Measurements from ENCODE around the gene ZKSCAN4. TPM values are rescaled to one million over a fixed set of nuclear protein-coding genes. Genes with fewer than 3 reads are reported as not detected.

The ZKSCAN4 gene
- total and polyA plus RNA-seq, 10 of the 15 experiments (the other 5 are each of a cell fraction or from before 2014, with no cell fraction given) = 3.0 to 6.5 (median 5.0) TPM

- SMC1A ChIA-PET (ENCODE audit: uncharacterized antibody, unreplicated experiment) = interaction anchor here (1.2 to 1.6 kb wide), 3 partner anchors 10 to 17 kb away, joined by 3 to 6 read pairs (median 4); partner anchors contain the start of genes PGBD1 and ZKSCAN4
- POLR2A ChIA-PET = interaction anchor here (0.9 to 1.6 kb wide), 3 partner anchors 10 to 72 kb away, joined by 3 to 5 read pairs (median 3); partner anchors contain the start of gene ZSCAN31
Measured at GRCh38 chr6:28263922-28264321, 11.9 kb upstream of the ZKSCAN4 start.

DNA sequence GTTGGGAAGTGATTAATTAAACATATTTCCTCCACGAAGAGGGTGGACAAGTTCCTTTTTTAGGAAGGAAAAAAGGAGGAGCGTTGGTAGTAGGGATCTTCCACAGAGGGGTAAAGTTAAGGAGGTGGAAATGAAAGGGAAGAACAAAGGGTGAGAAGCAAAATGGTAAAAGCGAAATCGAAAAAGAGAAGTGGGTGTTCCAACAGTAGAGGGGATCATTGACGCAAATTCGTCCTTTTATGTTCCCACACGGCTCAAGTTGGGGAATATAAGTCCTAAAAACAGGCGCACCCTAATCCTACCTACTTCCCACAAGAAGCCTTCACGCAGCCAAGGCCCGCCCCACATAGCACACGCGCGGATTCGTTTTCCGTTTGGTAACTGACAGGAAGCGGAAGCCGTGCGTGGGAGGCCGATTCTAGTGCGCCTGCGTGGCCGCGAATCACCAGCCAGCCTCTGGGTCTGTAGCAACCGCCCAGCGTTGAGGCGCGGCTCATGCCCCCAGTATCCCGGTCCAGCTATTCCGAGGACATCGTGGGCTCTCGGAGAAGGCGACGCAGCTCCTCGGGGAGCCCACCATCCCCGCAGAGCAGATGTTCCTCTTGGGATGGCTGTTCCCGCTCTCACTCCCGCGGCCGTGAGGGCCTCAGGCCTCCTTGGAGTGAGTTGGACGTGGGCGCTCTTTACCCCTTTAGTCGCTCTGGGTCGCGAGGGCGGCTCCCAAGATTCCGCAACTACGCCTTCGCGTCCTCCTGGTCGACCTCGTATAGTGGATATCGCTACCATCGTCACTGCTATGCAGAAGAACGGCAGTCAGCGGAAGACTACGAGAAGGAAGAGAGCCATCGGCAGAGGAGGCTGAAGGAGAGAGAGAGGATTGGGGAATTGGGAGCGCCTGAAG, 7.1 kb upstream of the ZKSCAN4 start, which contains the start of gene NKAPL:
Gene NKAPL (plus strand): TSS at position 421 of the 901 bp plus-strand sequence. CDS start 75 bp downstream, at position 496.
- DNase-seq (ENCODE audit: low read depth, low spot score) = no peak
- CTCF ChIA-PET = interaction anchor here (0.6 kb wide), 1 partner anchor 13 kb away, joined by 3 read pairs; no protein-coding TSS in a partner anchor
- H3K4me3 ChIP-seq = 0 out of 2 replicates have a peak within 1 kb of the TSS, but pooled peaks have one; percentile 33
- 82% methylated on average over 53 of the region's 58 CpGs for WGBS (ENCODE audit: insufficient coverage, insufficient replicate concordance, low lambda C conversion rate, missing lambda C conversion rate)
- BruUV-seq (replicated peaks) = no TSS peak
- peaks cover 4% of the 10 kb centered on the region; the same call in 2 of the 3 replicates for H3K9me3 ChIP-seq (replicated peaks; ENCODE audit: control insufficient read depth, insufficient read depth, low read length)
- no peak for FAIRE-seq
- peak within 1 kb of the TSS; percentile 60 for H3K4me2 ChIP-seq (ENCODE audit: control insufficient read depth, insufficient read depth)
- H3K79me2 ChIP-seq (ENCODE audit: control insufficient read depth, insufficient read depth, low read length) = no peaks in the 10 kb centered on the region
- H3K36me3 ChIP-seq (ENCODE audit: control insufficient read depth in 2 of 2, insufficient read depth in 2 of 2, low read length in 1 of 2) = no peaks in the 10 kb centered on the region
- H3K4me1 ChIP-seq (ENCODE audit: control insufficient read depth, insufficient read depth, low read length) = no peaks in the 10 kb centered on the region
- peak within 1 kb of the TSS; percentile 25; the same call in 1 of the 2 replicates for H3K27ac ChIP-seq (ENCODE audit: control insufficient read depth, insufficient read depth)
- RAD21 ChIA-PET (ENCODE audit: unreplicated experiment) = no interaction called here
- ATAC-seq = no peak
- POLR2A ChIA-PET = interaction anchor here (0.6 kb wide), 1 partner anchor 342 kb away, joined by 3 read pairs; no protein-coding TSS in a partner anchor
- no peaks in the 10 kb centered on the region for H3K27me3 ChIP-seq (replicated peaks in 1 of 2; ENCODE audit: control insufficient read depth in 2 of 2, insufficient read depth in 2 of 2, low read length in 1 of 2)
- in situ Hi-C loops (cut with MboI) (no loop called here), intact Hi-C loops (cut with micrococcal nuclease; ENCODE audit: unreplicated experiment) (no loop called here)
- SMC1A ChIA-PET (ENCODE audit: uncharacterized antibody, unreplicated experiment) = no interaction called here
- H4K20me1 ChIP-seq (ENCODE audit: control insufficient read depth, insufficient read depth) = no peaks in the 10 kb centered on the region
- H3K9ac ChIP-seq (ENCODE audit: control insufficient read depth, insufficient read depth, low read length) = no peak within 1 kb of the TSS
- H2AFZ ChIP-seq (ENCODE audit: control insufficient read depth, low read depth, low read length) = peak within 1 kb of the TSS; percentile 75
- TF ChIP-seq SIN3A (IDR thresholded peaks at IDR 0.05; ENCODE audit: low read depth, low read length) (no peak), ZNF274 (IDR thresholded peaks at IDR 0.05; ENCODE audit: insufficient read depth, insufficient read length) (no peak), YBX1 (IDR thresholded peaks at IDR 0.05) (no peak), RAD21 (IDR thresholded peaks at IDR 0.05; ENCODE audit: insufficient read depth, low read depth, low read length) (no peak), CBX3 (IDR thresholded peaks at IDR 0.05; ENCODE audit: borderline replicate concordance, low read depth) (no peak), EGR1 (IDR thresholded peaks at IDR 0.05; ENCODE audit: borderline replicate concordance in 1 of 2, low read depth in 2 of 2, low read length in 2 of 2) (peak; percentile 54 to 75), GABPA (IDR thresholded peaks at IDR 0.05; ENCODE audit: low read depth) (peak; percentile 56; the same call in 1 of the 2 replicates), KLF5 (IDR thresholded peaks at IDR 0.05; ENCODE audit: partially characterized antibody) (no peak), RBBP5 (conservative IDR thresholded peaks at IDR 0.05) (no peak), TCF12 (IDR thresholded peaks at IDR 0.05; ENCODE audit: low read depth, low read length) (no peak), MEF2A (IDR thresholded peaks at IDR 0.05; ENCODE audit: insufficient read depth, low read depth, low read length) (no peak), POLR2A (IDR thresholded peaks at IDR 0.05; ENCODE audit: low read depth, low read length) (peak; percentile 59), EED (IDR thresholded peaks at IDR 0.05; ENCODE audit: low read depth) (peak; percentile 42), RFX5 (IDR thresholded peaks at IDR 0.05; ENCODE audit: low read depth, low read length) (no peak), NFIC (IDR thresholded peaks at IDR 0.05; ENCODE audit: low read depth, low read length) (no peak)

More at GRCh38 chr6:28263922-28264321, 11.9 kb upstream of the ZKSCAN4 start:
- intact Hi-C loops (cut with micrococcal nuclease; ENCODE audit: unreplicated experiment) (no loop called here), in situ Hi-C loops (cut with MboI) (no loop called here)
- peak overlapping the region; percentile 8; the same call in 1 of the 2 replicates for H2AFZ ChIP-seq (ENCODE audit: control insufficient read depth, low read depth, low read length)
- WGBS (ENCODE audit: insufficient coverage, insufficient replicate concordance, low lambda C conversion rate, missing lambda C conversion rate) = 32% methylated on average over 2 of the region's 2 CpGs
- H3K4me2 ChIP-seq (ENCODE audit: control insufficient read depth, insufficient read depth) = no peak overlapping the region
- ChIA-PET CTCF (no interaction called here), RAD21 (ENCODE audit: unreplicated experiment) (no interaction called here)
- ATAC-seq (no peak), FAIRE-seq (no peak), DNase-seq (ENCODE audit: low read depth, low spot score) (no peak)
- H3K9ac ChIP-seq (ENCODE audit: control insufficient read depth, insufficient read depth, low read length) = no peak overlapping the region
- no peaks in the 10 kb centered on the region for H4K20me1 ChIP-seq (ENCODE audit: control insufficient read depth, insufficient read depth)
- TF ChIP-seq TARDBP (IDR thresholded peaks at IDR 0.05; ENCODE audit: borderline replicate concordance) (no peak), POLR2A (IDR thresholded peaks at IDR 0.05; ENCODE audit: low read depth, low read length) (no peak)
- TF ChIP-seq, protein P1, sequence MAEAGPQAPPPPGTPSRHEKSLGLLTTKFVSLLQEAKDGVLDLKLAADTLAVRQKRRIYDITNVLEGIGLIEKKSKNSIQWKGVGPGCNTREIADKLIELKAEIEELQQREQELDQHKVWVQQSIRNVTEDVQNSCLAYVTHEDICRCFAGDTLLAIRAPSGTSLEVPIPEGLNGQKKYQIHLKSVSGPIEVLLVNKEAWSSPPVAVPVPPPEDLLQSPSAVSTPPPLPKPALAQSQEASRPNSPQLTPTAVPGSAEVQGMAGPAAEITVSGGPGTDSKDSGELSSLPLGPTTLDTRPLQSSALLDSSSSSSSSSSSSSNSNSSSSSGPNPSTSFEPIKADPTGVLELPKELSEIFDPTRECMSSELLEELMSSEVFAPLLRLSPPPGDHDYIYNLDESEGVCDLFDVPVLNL (IDR thresholded peaks at IDR 0.05; ENCODE audit: low read depth, low read length) = no peak
- no peak overlapping the region for H3K27ac ChIP-seq (ENCODE audit: control insufficient read depth, insufficient read depth)
- H3K9me3 ChIP-seq (replicated peaks; ENCODE audit: control insufficient read depth, insufficient read depth, low read length) = peaks cover 4% of the 10 kb centered on the region; the same call in 2 of the 3 replicates
- BruUV-seq (replicated peaks) = no TSS peak
- H3K79me2 ChIP-seq (ENCODE audit: control insufficient read depth, insufficient read depth, low read length) = peaks cover 11% of the 10 kb centered on the region
- H3K4me1 ChIP-seq (ENCODE audit: control insufficient read depth, insufficient read depth, low read length) = no peaks in the 10 kb centered on the region
- H3K4me3 ChIP-seq = no peak overlapping the region
- H3K27me3 ChIP-seq (replicated peaks in 1 of 2; ENCODE audit: control insufficient read depth in 2 of 2, insufficient read depth in 2 of 2, low read length in 1 of 2) = no peaks in the 10 kb centered on the region
- H3K36me3 ChIP-seq (ENCODE audit: control insufficient read depth in 2 of 2, insufficient read depth in 2 of 2, low read length in 1 of 2) = no peaks in the 10 kb centered on the region

All from GM12878 (cell line).